HG03460 (cell line): ENCODE data around the gene ARL16.

Source experiments
- ATAC-seq: cut with Tn5 transposase; IDR thresholded peaks from one replicate; pipeline ENCODE4 v1.9.1; 2021; ENCODE audit not compliant: unreplicated experiment

Gene ARL16

GRCh38 chr17:81683584-81684441 lies at the start of gene ARL16, which contains the start of gene HGS:
Gene ARL16 (minus strand): TSS chr17:81683797. CDS start chr17:81683753, 44 bp downstream.
Gene HGS (plus strand): TSS chr17:81684011. CDS start chr17:81684067, 56 bp downstream.
- ATAC-seq = peak; percentile 89

GRCh38 chr17:81727324-81728031 lies 43.9 kb upstream of the ARL16 start:
- ATAC-seq = no peak

GRCh38 chr17:81726004-81726403 lies 42.4 kb upstream of the ARL16 start:
- no peak for ATAC-seq

GRCh38 chr17:81725439-81725838 lies 41.8 kb upstream of the ARL16 start:
- no peak for ATAC-seq

- no peak for ATAC-seq
These were observed 40.1 kb upstream of the ARL16 start for GRCh38 chr17:81723651-81724209.

GRCh38 chr17:81722184-81723120 lies 38.9 kb upstream of the ARL16 start:
- ATAC-seq = no peak

GRCh38 chr17:81720267-81721071 lies 36.9 kb upstream of the ARL16 start:
- no peak for ATAC-seq

- ATAC-seq = no peak
These were observed 36.0 kb upstream of the ARL16 start for GRCh38 chr17:81719410-81720266.

GRCh38 chr17:81717766-81718089 lies 34.1 kb upstream of the ARL16 start:
- no peak for ATAC-seq

GRCh38 chr17:81717049-81717765 lies 33.6 kb upstream of the ARL16 start:
- ATAC-seq = no peak

- no peak for ATAC-seq
These were observed 33.0 kb upstream of the ARL16 start for GRCh38 chr17:81716674-81716996.

- no peak for ATAC-seq
These were observed 32.5 kb upstream of the ARL16 start for GRCh38 chr17:81715872-81716673.

- ATAC-seq = no peak
These were observed 31.7 kb upstream of the ARL16 start for GRCh38 chr17:81715107-81715871.

- no peak for ATAC-seq
These were observed 31.0 kb upstream of the ARL16 start for GRCh38 chr17:81714412-81715106.

GRCh38 chr17:81713556-81714411 lies 30.2 kb upstream of the ARL16 start:
- no peak for ATAC-seq
